ENCODE results near the gene CRIP3.

DNA sequence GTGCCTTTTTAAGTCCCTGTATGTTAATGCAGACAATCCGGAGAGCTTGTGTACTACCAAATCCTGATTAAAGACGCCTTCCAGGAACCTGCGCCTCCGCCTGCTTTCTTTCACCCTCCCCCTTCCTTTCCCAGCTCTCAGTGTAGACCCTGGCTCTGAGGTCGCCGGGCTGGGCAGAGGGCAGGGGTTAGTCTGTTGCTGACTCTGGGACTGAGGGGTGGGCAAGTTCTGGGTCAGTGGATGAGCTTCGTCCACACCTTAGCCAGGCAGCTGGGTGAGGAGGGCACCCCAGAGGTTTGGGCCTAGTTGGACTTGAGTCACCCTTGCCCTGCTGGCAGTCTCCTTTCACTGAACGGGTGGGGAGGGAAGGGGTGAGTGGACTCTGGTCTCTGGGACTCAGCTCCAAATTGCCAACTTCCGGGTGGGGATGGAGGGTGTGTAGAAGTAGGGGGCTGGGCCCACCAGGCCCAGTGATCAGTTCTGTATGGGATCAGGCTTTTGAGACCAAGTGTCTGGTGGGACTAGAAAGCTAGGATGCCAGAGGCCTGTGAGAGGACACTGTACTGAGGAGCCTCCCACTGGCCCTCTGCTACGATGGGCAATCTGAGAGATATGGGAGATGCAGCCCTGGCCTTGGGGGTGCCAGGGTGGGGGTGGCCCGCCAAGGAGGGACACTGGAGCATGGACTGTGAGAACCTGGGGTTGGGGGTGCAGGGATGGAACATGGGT lies 31.9 kb downstream of the CRIP3 start:
- TF ChIP-seq, protein P1, sequence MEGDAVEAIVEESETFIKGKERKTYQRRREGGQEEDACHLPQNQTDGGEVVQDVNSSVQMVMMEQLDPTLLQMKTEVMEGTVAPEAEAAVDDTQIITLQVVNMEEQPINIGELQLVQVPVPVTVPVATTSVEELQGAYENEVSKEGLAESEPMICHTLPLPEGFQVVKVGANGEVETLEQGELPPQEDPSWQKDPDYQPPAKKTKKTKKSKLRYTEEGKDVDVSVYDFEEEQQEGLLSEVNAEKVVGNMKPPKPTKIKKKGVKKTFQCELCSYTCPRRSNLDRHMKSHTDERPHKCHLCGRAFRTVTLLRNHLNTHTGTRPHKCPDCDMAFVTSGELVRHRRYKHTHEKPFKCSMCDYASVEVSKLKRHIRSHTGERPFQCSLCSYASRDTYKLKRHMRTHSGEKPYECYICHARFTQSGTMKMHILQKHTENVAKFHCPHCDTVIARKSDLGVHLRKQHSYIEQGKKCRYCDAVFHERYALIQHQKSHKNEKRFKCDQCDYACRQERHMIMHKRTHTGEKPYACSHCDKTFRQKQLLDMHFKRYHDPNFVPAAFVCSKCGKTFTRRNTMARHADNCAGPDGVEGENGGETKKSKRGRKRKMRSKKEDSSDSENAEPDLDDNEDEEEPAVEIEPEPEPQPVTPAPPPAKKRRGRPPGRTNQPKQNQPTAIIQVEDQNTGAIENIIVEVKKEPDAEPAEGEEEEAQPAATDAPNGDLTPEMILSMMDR (IDR thresholded peaks at IDR 0.05) = no peak
- TF ChIP-seq POLR2A (IDR thresholded peaks at IDR 0.05) (no peak), EP300 (IDR thresholded peaks at IDR 0.05; ENCODE audit: low read depth) (no peak)
